ENCODE results near the gene POPDC2.

POPDC2 gene

GRCh38 chr3:119642746-119643473 is 17.5 kb downstream of the POPDC2 start:
- H3K4me2 ChIP-seq (ENCODE audit: insufficient read depth, low read length) = no peak overlapping the region
- H3K4me1 ChIP-seq (ENCODE audit: insufficient read depth, low read length) = peaks cover 16% of the 10 kb centered on the region
- no peak overlapping the region for H3K9ac ChIP-seq (ENCODE audit: low read depth, low read length)
- DNase-seq (no peak), ATAC-seq (ENCODE audit: insufficient read depth, low read depth) (no peak)
- no peaks in the 10 kb centered on the region for H3K9me3 ChIP-seq (ENCODE audit: insufficient read depth, low read length, severe bottlenecking)
- H3K27ac ChIP-seq (ENCODE audit: low read length) = no peak overlapping the region
- H3K4me3 ChIP-seq (ENCODE audit: low read depth in 1 of 2, low read length in 2 of 2) = no peak overlapping the region
- H3K27me3 ChIP-seq (ENCODE audit: insufficient read depth, low read length, poor library complexity) = no peaks in the 10 kb centered on the region
- no peaks in the 10 kb centered on the region for H3K79me2 ChIP-seq (ENCODE audit: insufficient read depth, low read length)
- H2AFZ ChIP-seq (ENCODE audit: low read depth, low read length) = no peak overlapping the region
- no peak for TF ChIP-seq CTCF (IDR thresholded peaks at IDR 0.05; ENCODE audit: borderline replicate concordance, extremely low read depth, low read length, poor library complexity, severe bottlenecking)
- no peak for TF ChIP-seq EZH2 (IDR thresholded peaks at IDR 0.05; ENCODE audit: borderline replicate concordance, low read depth, low read length, severe bottlenecking)
- H3K36me3 ChIP-seq (ENCODE audit: insufficient read depth, low read length) = no peaks in the 10 kb centered on the region
- H4K20me1 ChIP-seq (ENCODE audit: insufficient read depth, low read length) = no peaks in the 10 kb centered on the region

GRCh38 chr3:119641416-119641815 is 19.0 kb downstream of the POPDC2 start:
- Histone ChIP-seq H3K4me2 (ENCODE audit: insufficient read depth, low read length) (no peak overlapping the region), H3K27me3 (ENCODE audit: insufficient read depth, low read length, poor library complexity) (no peaks in the 10 kb centered on the region), H3K36me3 (ENCODE audit: insufficient read depth, low read length) (no peaks in the 10 kb centered on the region), H3K9ac (ENCODE audit: low read depth, low read length) (no peak overlapping the region), H3K27ac (ENCODE audit: low read length) (no peak overlapping the region), H2AFZ (ENCODE audit: low read depth, low read length) (no peak overlapping the region), H3K79me2 (ENCODE audit: insufficient read depth, low read length) (no peaks in the 10 kb centered on the region), H3K4me1 (ENCODE audit: insufficient read depth, low read length) (peaks cover 20% of the 10 kb centered on the region), H3K9me3 (ENCODE audit: insufficient read depth, low read length, severe bottlenecking) (no peaks in the 10 kb centered on the region), H3K4me3 (ENCODE audit: low read depth in 1 of 2, low read length in 2 of 2) (no peak overlapping the region), H4K20me1 (ENCODE audit: insufficient read depth, low read length) (no peaks in the 10 kb centered on the region)
- DNase-seq (no peak), ATAC-seq (ENCODE audit: insufficient read depth, low read depth) (no peak)
- TF ChIP-seq EZH2 (IDR thresholded peaks at IDR 0.05; ENCODE audit: borderline replicate concordance, low read depth, low read length, severe bottlenecking) = no peak
- TF ChIP-seq CTCF (IDR thresholded peaks at IDR 0.05; ENCODE audit: borderline replicate concordance, extremely low read depth, low read length, poor library complexity, severe bottlenecking) = no peak

GRCh38 chr3:119639494-119640350 is 20.7 kb downstream of the POPDC2 start:
- no peak overlapping the region for H3K4me2 ChIP-seq (ENCODE audit: insufficient read depth, low read length)
- H3K36me3 ChIP-seq (ENCODE audit: insufficient read depth, low read length) = no peaks in the 10 kb centered on the region
- peaks cover 20% of the 10 kb centered on the region for H3K4me1 ChIP-seq (ENCODE audit: insufficient read depth, low read length)
- TF ChIP-seq EZH2 (IDR thresholded peaks at IDR 0.05; ENCODE audit: borderline replicate concordance, low read depth, low read length, severe bottlenecking) (no peak), CTCF (IDR thresholded peaks at IDR 0.05; ENCODE audit: borderline replicate concordance, extremely low read depth, low read length, poor library complexity, severe bottlenecking) (no peak)
- ATAC-seq (ENCODE audit: insufficient read depth, low read depth) (no peak), DNase-seq (no peak)
- no peaks in the 10 kb centered on the region for H3K27me3 ChIP-seq (ENCODE audit: insufficient read depth, low read length, poor library complexity)
- H3K9ac ChIP-seq (ENCODE audit: low read depth, low read length) = no peak overlapping the region
- H4K20me1 ChIP-seq (ENCODE audit: insufficient read depth, low read length) = no peaks in the 10 kb centered on the region
- no peak overlapping the region for H3K4me3 ChIP-seq (ENCODE audit: low read depth in 1 of 2, low read length in 2 of 2)
- H3K9me3 ChIP-seq (ENCODE audit: insufficient read depth, low read length, severe bottlenecking) = no peaks in the 10 kb centered on the region
- no peak overlapping the region for H2AFZ ChIP-seq (ENCODE audit: low read depth, low read length)
- H3K79me2 ChIP-seq (ENCODE audit: insufficient read depth, low read length) = no peaks in the 10 kb centered on the region
- no peak overlapping the region for H3K27ac ChIP-seq (ENCODE audit: low read length)
